Measurements from ENCODE around the gene IFI30. TPM values are rescaled to one million over a fixed set of nuclear protein-coding genes. Genes with fewer than 3 reads are reported as not detected.

The IFI30 gene
- total RNA-seq, 1 experiment from 2014 or later, result 20.2 TPM

GRCh38 chr19:18160971-18161635 lies 12.5 kb upstream of the IFI30 start:
- H3K36me3 Mint-ChIP-seq, result peaks cover 27% of the 10 kb centered on the region
- ChIA-PET POLR2A (interaction anchor here (0.6 kb wide), 1 partner anchor 120 kb away, joined by 4 read pairs; the partner anchor contains the start of gene JUND), CTCF (interaction anchor here (0.5 to 2.4 kb wide), 46 partner anchors 9 to 227 kb away, joined by 3 to 40 read pairs (median 4); partner anchors contain the start of genes IFI30, IQCN, MAST3 and MPV17L2)
- no peaks in the 10 kb centered on the region for H3K27me3 Mint-ChIP-seq (ENCODE audit: low read depth)
- TF ChIP-seq ETV6 (CRISPR knock-in tag; IDR thresholded peaks at IDR 0.05) (no peak), ZNF423 (CRISPR knock-in tag; IDR thresholded peaks at IDR 0.05) (peak; percentile 44; the same call in 1 of the 2 replicates), CTCF (IDR thresholded peaks at IDR 0.05) (peak; percentile 64; the same call in 1 of the 2 replicates), SP1 (CRISPR knock-in tag; conservative IDR thresholded peaks at IDR 0.05) (peak; percentile 90), PRDM15 (CRISPR knock-in tag; IDR thresholded peaks at IDR 0.05) (0 out of 2 replicates have a peak, but pooled peaks have one; percentile 1), HMGXB4 (CRISPR knock-in tag; IDR thresholded peaks at IDR 0.05) (0 out of 2 replicates have a peak, but pooled peaks have one; percentile 19)
- H3K4me1 Mint-ChIP-seq, result peaks cover 15% of the 10 kb centered on the region
- H3K4me3 Mint-ChIP-seq, result peak overlapping the region; percentile 42
- DNase-seq (ENCODE audit: low spot score), result peak; percentile 77
- no peaks in the 10 kb centered on the region for H3K9me3 Mint-ChIP-seq
- ATAC-seq, result peak; percentile 84
- no peak overlapping the region for H3K27ac Mint-ChIP-seq

- ATAC-seq (no peak), DNase-seq (ENCODE audit: low spot score) (no peak)
- TF ChIP-seq ZNF425 (CRISPR knock-in tag; conservative IDR thresholded peaks at IDR 0.05) (no peak), USF2 (CRISPR knock-in tag; IDR thresholded peaks at IDR 0.05) (no peak), ZNF138 (CRISPR knock-in tag; conservative IDR thresholded peaks at IDR 0.05) (no peak), CTCF (IDR thresholded peaks at IDR 0.05) (0 out of 2 replicates have a peak, but pooled peaks have one; percentile 32), CBFB (CRISPR knock-in tag; IDR thresholded peaks at IDR 0.05; ENCODE audit: low read depth) (no peak), NR1H2 (CRISPR knock-in tag; IDR thresholded peaks at IDR 0.05) (no peak), PRRX2 (CRISPR knock-in tag; IDR thresholded peaks at IDR 0.05) (no peak), FOXK1 (CRISPR knock-in tag; IDR thresholded peaks at IDR 0.05) (no peak), ZNF512 (CRISPR knock-in tag; IDR thresholded peaks at IDR 0.05; ENCODE audit: borderline replicate concordance) (no peak)
- ChIA-PET POLR2A (interaction anchor here (0.6 kb wide), 1 partner anchor 120 kb away, joined by 4 read pairs; the partner anchor contains the start of gene JUND), CTCF (interaction anchor here (0.5 to 2.4 kb wide), 42 partner anchors 10 to 227 kb away, joined by 3 to 40 read pairs (median 4); partner anchors contain the start of genes IQCN, MAST3, MPV17L2 and PIK3R2)
- H3K27ac Mint-ChIP-seq, result no peak overlapping the region
- H3K9me3 Mint-ChIP-seq, result no peaks in the 10 kb centered on the region
- no peaks in the 10 kb centered on the region for H3K27me3 Mint-ChIP-seq (ENCODE audit: low read depth)
- peak overlapping the region; percentile 42; the same call in 1 of the 2 replicates for H3K4me3 Mint-ChIP-seq
- H3K4me1 Mint-ChIP-seq, result peaks cover 10% of the 10 kb centered on the region; the same call in 1 of the 2 replicates
- peaks cover 24% of the 10 kb centered on the region for H3K36me3 Mint-ChIP-seq
Observed at GRCh38 chr19:18161636-18162002, 12.0 kb upstream of the IFI30 start.

All from WTC11 (cell line).